ENCODE results near the gene RNF224. TPM values are rescaled to one million over a fixed set of nuclear protein-coding genes. Genes with fewer than 3 reads are reported as not detected.

The RNF224 gene
- polyA plus RNA-seq, 1 of the 3 experiments (the other 2 are of a cell fraction): 0.03 TPM

- TF ChIP-seq REST (IDR thresholded peaks at IDR 0.05; ENCODE audit: low read depth, low read length): peak; percentile 35; the same call in 1 of the 2 replicates
- TF ChIP-seq EP300 (IDR thresholded peaks at IDR 0.05; ENCODE audit: borderline replicate concordance in 1 of 2, low read depth in 1 of 2, low read length in 1 of 2): no peak
- no peak; the same call in 1 of the 2 replicates for TF ChIP-seq SIN3A (IDR thresholded peaks at IDR 0.05; ENCODE audit: borderline replicate concordance, low read depth, low read length)
- peak; percentile 71 for TF ChIP-seq NRF1 (IDR thresholded peaks at IDR 0.05; ENCODE audit: low read depth, low read length)
- no peak for TF ChIP-seq RCOR1 (IDR thresholded peaks at IDR 0.05; ENCODE audit: low read length)
- peak; percentile 34; the same call in 1 of the 2 replicates for TF ChIP-seq MAX (IDR thresholded peaks at IDR 0.05; ENCODE audit: low read depth)
Measured at GRCh38 chr9:137254624-137255447, 27.5 kb downstream of the RNF224 start, which contains the start of gene NELFB (continued).

GRCh38 chr9:137255448-137256114 lies 28.3 kb downstream of the RNF224 start:
- Histone ChIP-seq H3F3A (replicated peaks; ENCODE audit: insufficient read depth) (no peaks in the 10 kb centered on the region), H3K27ac (ENCODE audit: low read depth in 2 of 2, low read length in 1 of 2) (peak overlapping the region; percentile 38 to 71; a peak in 3 of 4 replicates), H3K9me2 (no peaks in the 10 kb centered on the region), H2AFZ (ENCODE audit: low read depth) (peak overlapping the region; percentile 85), H4K20me1 (ENCODE audit: insufficient read depth) (peaks cover 12% of the 10 kb centered on the region; the same call in 1 of the 2 replicates), H3K4me3 (ENCODE audit: low read depth in 2 of 2, low read length in 1 of 2) (peak overlapping the region; percentile 94 to 96), H3K4me2 (peak overlapping the region; percentile 95), H3K79me2 (ENCODE audit: insufficient read depth) (peaks cover 43% of the 10 kb centered on the region), H3K9ac (peak overlapping the region; percentile 88), H3K27me3 (ENCODE audit: insufficient read depth) (no peaks in the 10 kb centered on the region), H3K36me3 (replicated peaks in 1 of 2; ENCODE audit: control insufficient read depth in 1 of 2, insufficient read depth in 2 of 2, low read length in 1 of 2) (peaks cover 10 to 15% of the 10 kb centered on the region in 2 experiments), H3K9me3 (no peaks in the 10 kb centered on the region), H3K4me1 (ENCODE audit: control insufficient read depth in 1 of 2, insufficient read depth in 2 of 2, low read depth in 1 of 2, low read length in 1 of 2) (peaks cover 0 to 23% of the 10 kb centered on the region in 2 experiments; a peak in 1 of 4 replicates)
- no peak for DNase-seq
- CTCF ChIA-PET: interaction anchor here (0.7 to 4.6 kb wide), 4 partner anchors 13 to 28 kb away, joined by 3 to 33 read pairs (median 6); partner anchors contain the start of genes RNF224 and TUBB4B
- WGBS (ENCODE audit: low lambda C conversion rate): 7% methylated on average over 22 of the region's 51 CpGs
- POLR2A ChIA-PET: interaction anchor here (0.8 to 6.6 kb wide), 4 partner anchors 10 to 126 kb away, joined by 3 to 83 read pairs (median 4); partner anchors contain the start of gene TUBB4B
- TF ChIP-seq NRF1 (IDR thresholded peaks at IDR 0.05; ENCODE audit: low read depth, low read length): no peak
- no peak for TF ChIP-seq IRF3 (IDR thresholded peaks at IDR 0.05; ENCODE audit: low read depth, low read length)
- TF ChIP-seq SIN3A (IDR thresholded peaks at IDR 0.05; ENCODE audit: borderline replicate concordance, low read depth, low read length): no peak
- no peak for TF ChIP-seq TEAD4 (IDR thresholded peaks at IDR 0.05; ENCODE audit: borderline replicate concordance, insufficient read depth)
- no peak for TF ChIP-seq EZH2phosphoT487 (IDR thresholded peaks at IDR 0.05; ENCODE audit: borderline replicate concordance, low read depth)
- no peak for TF ChIP-seq SMC3 (IDR thresholded peaks at IDR 0.05; ENCODE audit: low read depth, low read length)
- no peak for TF ChIP-seq POLR2AphosphoS5 (IDR thresholded peaks at IDR 0.05; ENCODE audit: low read depth, low read length)
- TF ChIP-seq TAF1 (IDR thresholded peaks at IDR 0.05; ENCODE audit: borderline replicate concordance, low read depth, low read length): no peak
- TF ChIP-seq USF2 (IDR thresholded peaks at IDR 0.05; ENCODE audit: borderline replicate concordance, low read depth, low read length): no peak
- TF ChIP-seq ZBTB33 (IDR thresholded peaks at IDR 0.05; ENCODE audit: borderline replicate concordance, low read depth): no peak
- TF ChIP-seq YY1 (IDR thresholded peaks at IDR 0.05; ENCODE audit: low read depth): no peak
- TF ChIP-seq RAD21 (IDR thresholded peaks at IDR 0.05; ENCODE audit: low read length): no peak
- TF ChIP-seq PBX3 (IDR thresholded peaks at IDR 0.05): no peak

Measured in SK-N-SH (cell line).